ENCODE results near the gene ANLN.

DNA sequence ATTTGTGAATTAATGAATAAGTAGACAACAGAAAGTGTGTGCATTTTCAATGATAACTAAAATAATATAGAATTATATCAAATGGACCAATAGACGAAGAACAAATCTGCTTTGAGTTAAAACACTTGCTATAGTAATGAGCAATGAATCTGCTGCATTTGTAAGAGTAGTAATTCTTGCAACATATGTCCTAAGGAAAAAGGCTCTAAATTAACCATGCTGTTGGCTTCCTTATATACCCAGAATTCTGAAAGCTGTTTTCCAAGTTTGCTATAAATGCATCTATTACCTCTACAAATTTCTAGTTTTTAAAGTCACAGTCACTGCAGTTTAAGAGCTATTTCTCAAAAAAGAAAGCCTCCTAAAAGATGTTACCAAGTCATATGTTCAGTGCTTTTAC is 20.5 kb upstream of the ANLN start:
- TF ChIP-seq POLR2A (IDR thresholded peaks at IDR 0.05) (no peak), POLR2AphosphoS5 (IDR thresholded peaks at IDR 0.05; ENCODE audit: insufficient read depth in 1 of 2, low read depth in 1 of 2) (no peak)
- TF ChIP-seq, protein P1, sequence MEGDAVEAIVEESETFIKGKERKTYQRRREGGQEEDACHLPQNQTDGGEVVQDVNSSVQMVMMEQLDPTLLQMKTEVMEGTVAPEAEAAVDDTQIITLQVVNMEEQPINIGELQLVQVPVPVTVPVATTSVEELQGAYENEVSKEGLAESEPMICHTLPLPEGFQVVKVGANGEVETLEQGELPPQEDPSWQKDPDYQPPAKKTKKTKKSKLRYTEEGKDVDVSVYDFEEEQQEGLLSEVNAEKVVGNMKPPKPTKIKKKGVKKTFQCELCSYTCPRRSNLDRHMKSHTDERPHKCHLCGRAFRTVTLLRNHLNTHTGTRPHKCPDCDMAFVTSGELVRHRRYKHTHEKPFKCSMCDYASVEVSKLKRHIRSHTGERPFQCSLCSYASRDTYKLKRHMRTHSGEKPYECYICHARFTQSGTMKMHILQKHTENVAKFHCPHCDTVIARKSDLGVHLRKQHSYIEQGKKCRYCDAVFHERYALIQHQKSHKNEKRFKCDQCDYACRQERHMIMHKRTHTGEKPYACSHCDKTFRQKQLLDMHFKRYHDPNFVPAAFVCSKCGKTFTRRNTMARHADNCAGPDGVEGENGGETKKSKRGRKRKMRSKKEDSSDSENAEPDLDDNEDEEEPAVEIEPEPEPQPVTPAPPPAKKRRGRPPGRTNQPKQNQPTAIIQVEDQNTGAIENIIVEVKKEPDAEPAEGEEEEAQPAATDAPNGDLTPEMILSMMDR (IDR thresholded peaks at IDR 0.05) = no peak
